ENCODE results near the gene KMT2B.

Gene KMT2B

GRCh38 chr19:35753634-35754369, 36.0 kb downstream of the KMT2B start:
- CTCF ChIA-PET: interaction anchor here (0.6 to 2.3 kb wide), 2 partner anchors 65 to 168 kb away, joined by 3 to 7 read pairs; no protein-coding TSS in a partner anchor
- Histone ChIP-seq H3K36me3 (ENCODE audit: control insufficient read depth in 2 of 2, insufficient read depth in 1 of 2, low read length in 2 of 2) (peaks cover 39 to 55% of the 10 kb centered on the region in 2 experiments), H3K4me3 (ENCODE audit: low read depth, low read length) (no peak overlapping the region), H3K4me1 (ENCODE audit: control insufficient read depth, insufficient read depth, low read length) (peaks cover 18% of the 10 kb centered on the region), H3K9me3 (ENCODE audit: control insufficient read depth, insufficient read depth, low read depth, low read length) (no peaks in the 10 kb centered on the region; the same call in 1 of the 2 replicates), H3K27ac (ENCODE audit: extremely low read depth, low read depth, low read length) (peak overlapping the region; percentile 17; the same call in 1 of the 2 replicates)
- TF ChIP-seq RBAK (tag by site-specific recombination; IDR thresholded peaks at IDR 0.05) (no peak), ZNF132 (tag by site-specific recombination; IDR thresholded peaks at IDR 0.05; ENCODE audit: borderline replicate concordance) (no peak), ZNF324 (tag by site-specific recombination; IDR thresholded peaks at IDR 0.05) (no peak), ATF2 (tag by site-specific recombination; IDR thresholded peaks at IDR 0.05; ENCODE audit: low read depth) (no peak), ZNF645 (tag by site-specific recombination; IDR thresholded peaks at IDR 0.05) (no peak), ZBTB20 (tag by site-specific recombination; IDR thresholded peaks at IDR 0.05) (no peak)
- POLR2A ChIA-PET: interaction anchor here (0.7 to 0.8 kb wide), 2 partner anchors 13 to 23 kb away, joined by 3 to 6 read pairs; no protein-coding TSS in a partner anchor

GRCh38 chr19:35754370-35755130, 36.7 kb downstream of the KMT2B start:
- ChIA-PET POLR2A (interaction anchor here (0.7 to 0.8 kb wide), 2 partner anchors 14 to 22 kb away, joined by 3 to 6 read pairs; no protein-coding TSS in a partner anchor), CTCF (interaction anchor here (1.3 kb wide), 1 partner anchor 9 kb away, joined by 3 read pairs; the partner anchor contains the start of genes PSENEN and U2AF1L4)
- Histone ChIP-seq H3K4me1 (ENCODE audit: control insufficient read depth, insufficient read depth, low read length) (peaks cover 18% of the 10 kb centered on the region), H3K4me3 (ENCODE audit: low read depth, low read length) (no peak overlapping the region), H3K27ac (ENCODE audit: extremely low read depth, low read depth, low read length) (0 out of 2 replicates have a peak overlapping the region, but pooled peaks have one; percentile 24), H3K9me3 (ENCODE audit: control insufficient read depth, insufficient read depth, low read depth, low read length) (no peaks in the 10 kb centered on the region), H3K36me3 (ENCODE audit: control insufficient read depth in 2 of 2, insufficient read depth in 1 of 2, low read length in 2 of 2) (peaks cover 43 to 56% of the 10 kb centered on the region in 2 experiments)
- TF ChIP-seq ZNF677 (tag by site-specific recombination; IDR thresholded peaks at IDR 0.05): no peak
- no peak for TF ChIP-seq SP2 (tag by site-specific recombination; IDR thresholded peaks at IDR 0.05)
- no peak for TF ChIP-seq ZNF169 (tag by site-specific recombination; IDR thresholded peaks at IDR 0.05)
- TF ChIP-seq ZBTB11 (tag by site-specific recombination; conservative IDR thresholded peaks at IDR 0.05; ENCODE audit: low read depth): no peak
- TF ChIP-seq PATZ1 (tag by site-specific recombination; IDR thresholded peaks at IDR 0.05): 0 out of 2 replicates have a peak, but pooled peaks have one; percentile 11
